GM23248 (cell line): ENCODE measurements around the gene CLEC16A. TPM values are rescaled to one million over a fixed set of nuclear protein-coding genes. Genes with fewer than 3 reads are reported as not detected.

ENCODE experiments used
- DNase-seq: peaks from one replicate; pipeline ENCODE4 v3.0.0-alpha.2; 2015
- H2AFZ ChIP-seq: fragments of 200-600 bp; sonication (generic); 2 replicates; pipeline ENCODE4 v1.6.1; 2016; ENCODE audit warnings: antibody characterized with exemption
- H3F3A ChIP-seq: fragments of 200-600 bp; sonication (generic); 2 replicates; pipeline ENCODE4 v1.6.1; 2016; ENCODE audit warnings: mild to moderate bottlenecking, antibody characterized with exemption, mixed run types; ENCODE audit not compliant: insufficient read depth
- H3K27ac ChIP-seq: fragments of 200-600 bp; sonication (generic); 2 replicates; pipeline ENCODE4 v1.5.1; 2016; ENCODE audit warnings: mild to moderate bottlenecking
- H3K27me3 ChIP-seq: fragments of 200-600 bp; sonication (generic); replicated peaks from 2 replicates; pipeline ENCODE4 v1.6.1; 2016; ENCODE audit warnings: mild to moderate bottlenecking; ENCODE audit not compliant: insufficient read depth
- H3K36me3 ChIP-seq: fragments of 200-600 bp; sonication (generic); 2 replicates; pipeline ENCODE4 v1.6.1; 2016; ENCODE audit warnings: low read depth, mild to moderate bottlenecking
- H3K4me1 ChIP-seq: fragments of 200-600 bp; sonication (generic); 2 replicates; pipeline ENCODE4 v1.6.1; 2016; ENCODE audit warnings: mild to moderate bottlenecking; ENCODE audit not compliant: insufficient read depth
- H3K4me2 ChIP-seq: fragments of 200-600 bp; sonication (generic); one replicate; pipeline ENCODE4 v1.6.1; 2016; ENCODE audit warnings: mild to moderate bottlenecking; ENCODE audit not compliant: unreplicated experiment
- H3K4me3 ChIP-seq: fragments of 200-600 bp; sonication (generic); 2 replicates; pipeline ENCODE4 v1.5.1; 2016; ENCODE audit warnings: mild to moderate bottlenecking
- H3K79me2 ChIP-seq: fragments of 200-600 bp; sonication (generic); 2 replicates; pipeline ENCODE4 v1.6.1; 2016; ENCODE audit warnings: mild to moderate bottlenecking; ENCODE audit not compliant: insufficient read depth
- H3K9ac ChIP-seq: fragments of 200-600 bp; sonication (generic); 2 replicates; pipeline ENCODE4 v1.6.1; 2016; ENCODE audit warnings: mild to moderate bottlenecking
- H3K9me2 ChIP-seq: fragments of 200-600 bp; sonication (generic); 2 replicates; pipeline ENCODE4 v1.6.1; 2016; ENCODE audit warnings: mixed run types, mild to moderate bottlenecking, moderate library complexity; ENCODE audit not compliant: insufficient read depth
- H3K9me3 ChIP-seq: fragments of 200-600 bp; sonication (generic); one replicate; pipeline ENCODE4 v1.6.1; 2017; ENCODE audit warnings: low read depth
- H4K20me1 ChIP-seq: fragments of 200-600 bp; sonication (generic); 2 replicates; pipeline ENCODE4 v1.6.0; 2016; ENCODE audit not compliant: insufficient read depth
- EZH2 ChIP-seq: fragments of 200-600 bp; sonication (generic); IDR thresholded peaks from 2 replicates; pipeline ENCODE4 v1.6.1; 2018; ENCODE audit warnings: antibody characterized with exemption, mild to moderate bottlenecking; ENCODE audit not compliant: insufficient read depth, poor library complexity, severe bottlenecking
- EZH2phosphoT487 ChIP-seq: fragments of 200-600 bp; sonication (generic); IDR thresholded peaks from 2 replicates; pipeline ENCODE4 v1.6.1; 2018; ENCODE audit warnings: antibody characterized with exemption, moderate library complexity, mild to moderate bottlenecking, low read depth; ENCODE audit not compliant: insufficient read depth
- WGBS, 2 experiments: methylation state at CpG; one replicate each; pipeline ENCODE4 v1.1.6; 2015 to 2017; ENCODE audit warnings: low lambda C conversion rate in 2 of 2, low coverage in 1 of 2; ENCODE audit errors: missing lambda C conversion rate in 2 of 2; 5-methylcytosine and 5-hydroxymethylcytosine counted together
- in situ Hi-C: fragments of 300-500 bp; cut with MboI; formaldehyde crosslinking; loops from 2 replicates; pipeline ENCODE4 v1.15.0; 2020
- polyA plus RNA-seq: library from polyadenylated mRNA; unstranded; fragments of >200 nt; fragmentation: Nextera tagmentation; extraction: Ambion mirVana; gene quantifications from 2 replicates; pipeline ENCODE4 v1.2.1, GENCODE V29; 2016
- total RNA-seq: library from RNA; depleted of rRNA; stranded (reverse); fragments of >200 nt; shearing (Covaris generic); gene quantifications from 2 replicates; pipeline ENCODE4 v1.2.3, GENCODE V29; 2014

The CLEC16A gene
- total and polyA plus RNA-seq, 2 experiments from 2014 or later: 13.2 to 21.4 TPM

DNA sequence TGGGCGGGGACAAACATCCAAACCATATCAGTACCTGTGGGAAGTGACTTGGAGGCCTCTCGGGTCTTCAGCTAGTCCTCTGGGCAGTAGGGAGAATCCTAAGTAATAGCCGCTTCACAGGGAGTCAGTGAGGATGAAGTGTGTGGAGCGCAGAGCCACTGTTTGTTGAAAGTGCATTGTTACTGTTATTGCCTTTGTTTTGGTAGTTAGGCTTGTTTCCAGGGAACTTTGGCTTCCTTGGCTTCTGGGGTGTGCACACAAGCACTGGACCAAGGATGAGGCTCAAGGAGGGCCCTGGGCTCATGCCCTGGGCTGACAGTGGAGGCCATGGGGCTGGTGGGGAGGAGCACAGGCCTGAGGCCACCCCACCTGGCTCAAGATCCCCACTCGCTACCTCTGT lies 141.6 kb downstream of the CLEC16A start:
- peaks cover 14% of the 10 kb centered on the region for H3K4me1 ChIP-seq
- TF ChIP-seq EZH2phosphoT487 (no peak), EZH2 (no peak)
- no peak overlapping the region for H3K4me3 ChIP-seq
- no peaks in the 10 kb centered on the region for H3K79me2 ChIP-seq
- H3K36me3 ChIP-seq: no peaks in the 10 kb centered on the region
- H3K9me3 ChIP-seq: no peaks in the 10 kb centered on the region
- H3K4me2 ChIP-seq: no peak overlapping the region
- H3K27ac ChIP-seq: no peak overlapping the region
- no peaks in the 10 kb centered on the region for H3K9me2 ChIP-seq
- no peak overlapping the region for H2AFZ ChIP-seq
- peaks cover 7% of the 10 kb centered on the region for H3F3A ChIP-seq
- DNase-seq: no peak
- WGBS, 2 experiments: 97 to 99% methylated on average over 5 of the region's 5 CpGs
- no peak overlapping the region for H3K9ac ChIP-seq
- in situ Hi-C loops: no loop called here
- H3K27me3 ChIP-seq: no peaks in the 10 kb centered on the region
- H4K20me1 ChIP-seq: no peaks in the 10 kb centered on the region

DNA sequence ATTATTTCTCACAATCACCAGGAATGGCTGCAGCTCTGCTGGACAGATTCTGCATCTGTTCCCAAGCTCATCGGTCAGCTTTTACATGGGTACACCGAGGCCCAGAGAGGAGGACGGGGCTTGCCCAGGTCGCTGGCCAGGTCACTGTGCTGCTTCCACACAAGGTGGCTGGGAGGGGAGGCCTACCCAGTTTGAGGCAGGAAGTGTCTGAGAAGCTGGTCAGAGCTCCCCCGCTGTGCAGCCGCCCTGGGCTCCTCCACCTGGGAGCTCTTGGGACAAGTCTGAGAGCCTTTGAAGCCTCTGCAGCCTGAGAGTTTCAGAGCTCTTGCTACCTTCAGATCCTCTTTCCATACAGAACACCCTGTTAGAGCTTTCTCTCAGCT lies 143.3 kb downstream of the CLEC16A start:
- no peak for TF ChIP-seq EZH2
- no peak for TF ChIP-seq EZH2phosphoT487
- no peak for DNase-seq
- no peak overlapping the region for H3K4me2 ChIP-seq
- no peak overlapping the region for H2AFZ ChIP-seq
- no peaks in the 10 kb centered on the region for H3K9me2 ChIP-seq
- no peak overlapping the region for H3K4me3 ChIP-seq
- H3K27ac ChIP-seq: no peak overlapping the region
- H3K4me1 ChIP-seq: peaks cover 14% of the 10 kb centered on the region
- in situ Hi-C loops: no loop called here
- no peaks in the 10 kb centered on the region for H3K36me3 ChIP-seq
- H3K79me2 ChIP-seq: no peaks in the 10 kb centered on the region
- WGBS, 2 experiments: 94 to 97% methylated on average over 6 of the region's 6 CpGs
- no peaks in the 10 kb centered on the region for H3F3A ChIP-seq
- no peaks in the 10 kb centered on the region for H3K9me3 ChIP-seq
- no peaks in the 10 kb centered on the region for H3K27me3 ChIP-seq
- no peaks in the 10 kb centered on the region for H4K20me1 ChIP-seq
- no peak overlapping the region for H3K9ac ChIP-seq

DNA sequence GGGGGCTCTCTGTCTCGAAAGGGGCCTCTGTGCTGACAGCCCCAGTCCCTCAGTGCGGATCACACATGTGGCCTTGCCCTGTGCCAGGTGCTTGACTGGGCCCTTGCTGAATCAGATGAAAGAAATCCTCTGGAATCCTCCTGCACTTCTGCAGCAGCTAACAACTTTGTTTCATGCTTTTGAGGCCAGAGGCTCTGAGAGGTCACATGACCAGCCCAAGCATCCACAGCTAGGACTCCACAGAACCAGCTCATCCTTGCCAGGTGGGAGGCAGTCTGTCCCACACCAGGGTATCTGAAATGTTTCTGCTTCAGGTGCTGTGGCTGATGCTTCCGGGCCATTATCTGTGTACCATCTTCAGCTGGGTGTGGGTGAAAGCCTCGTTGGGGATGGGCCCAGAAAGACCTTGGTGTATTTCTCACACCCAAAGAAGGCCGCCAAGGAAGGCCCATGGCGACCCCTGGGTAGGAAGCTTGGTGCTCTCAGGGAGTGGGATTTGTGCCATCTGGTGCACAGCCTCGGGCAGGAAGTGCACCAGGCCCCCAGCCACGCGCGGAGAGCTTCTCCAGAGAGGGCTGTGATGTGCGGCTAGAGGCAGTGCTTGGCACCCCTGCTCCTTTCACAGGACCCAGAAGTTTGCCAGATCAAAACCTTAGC lies 143.8 kb downstream of the CLEC16A start:
- Histone ChIP-seq H3F3A (no peaks in the 10 kb centered on the region), H3K9me3 (no peaks in the 10 kb centered on the region), H3K9me2 (no peaks in the 10 kb centered on the region), H3K36me3 (no peaks in the 10 kb centered on the region), H3K27ac (no peak overlapping the region), H3K27me3 (no peaks in the 10 kb centered on the region), H3K9ac (no peak overlapping the region), H2AFZ (no peak overlapping the region), H3K4me2 (no peak overlapping the region), H3K79me2 (no peaks in the 10 kb centered on the region), H3K4me1 (peaks cover 14% of the 10 kb centered on the region), H4K20me1 (no peaks in the 10 kb centered on the region), H3K4me3 (no peak overlapping the region)
- in situ Hi-C loops: no loop called here
- WGBS, 2 experiments: 86 to 89% methylated on average over 11 of the region's 11 CpGs
- no peak for DNase-seq
- TF ChIP-seq EZH2: no peak
- TF ChIP-seq EZH2phosphoT487: no peak

DNA sequence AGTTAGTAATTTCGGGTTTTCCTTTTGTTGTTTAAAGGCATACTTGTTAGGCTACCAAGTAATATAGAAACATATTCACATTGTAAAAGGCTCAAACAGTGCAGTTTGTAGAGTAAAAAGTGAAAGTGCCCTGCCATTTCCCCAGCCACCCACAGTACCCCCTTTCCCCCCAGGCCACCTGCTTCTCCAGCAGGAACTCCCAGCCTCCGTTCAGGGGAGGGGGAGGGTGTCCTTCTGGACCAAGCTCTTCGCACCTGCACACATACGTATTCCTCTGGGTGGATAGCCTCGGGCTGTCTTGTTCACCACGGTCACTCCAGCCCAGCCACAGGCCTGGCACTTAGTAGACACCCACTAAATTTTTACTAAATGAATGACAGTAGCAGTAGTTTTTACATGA lies 144.5 kb downstream of the CLEC16A start:
- no peaks in the 10 kb centered on the region for H3F3A ChIP-seq
- no peak for TF ChIP-seq EZH2phosphoT487
- TF ChIP-seq EZH2: no peak
- no peak overlapping the region for H3K9ac ChIP-seq
- H3K4me3 ChIP-seq: no peak overlapping the region
- H3K9me3 ChIP-seq: no peaks in the 10 kb centered on the region
- H3K9me2 ChIP-seq: no peaks in the 10 kb centered on the region
- H3K27me3 ChIP-seq: no peaks in the 10 kb centered on the region
- H3K4me2 ChIP-seq: no peak overlapping the region
- H3K36me3 ChIP-seq: no peaks in the 10 kb centered on the region
- H3K79me2 ChIP-seq: no peaks in the 10 kb centered on the region
- H4K20me1 ChIP-seq: no peaks in the 10 kb centered on the region
- H3K27ac ChIP-seq: no peak overlapping the region
- H2AFZ ChIP-seq: no peak overlapping the region
- H3K4me1 ChIP-seq: peaks cover 14% of the 10 kb centered on the region
- no peak for DNase-seq
- in situ Hi-C loops: no loop called here
- WGBS, 2 experiments: 85 to 86% methylated on average over 6 of the region's 6 CpGs
